Left cardiac atrium (tissue), 4 donors: ENCODE data around the gene CCDC43. TPM values are rescaled to one million over a fixed set of nuclear protein-coding genes. Genes with fewer than 3 reads are reported as not detected.
"Not testable (repeated sequence)": the region's sequence is repeated elsewhere in the genome, so short reads cannot be mapped to it uniquely, and the experiment has no call there.

ENCODE experiments used
- ATAC-seq, 2 donors: fragments of 200-7000 bp; cut with Tn5 transposase; one replicate each; pipeline ENCODE4 v1.9.1; 2020; ENCODE audit warnings: mild to moderate bottlenecking in 2 of 2, moderate library complexity in 2 of 2
- DNase-seq: peaks from one replicate; pipeline ENCODE4 v3.0.0-alpha.2; 2020
- intact Hi-C, 2 donors: fragments of 100-400 bp; cut with DNase I; formaldehyde crosslinking; loops; one replicate each; pipeline versions ENCODE4 v1.14.1 to v1.15.1; 2022 to 2023
- total RNA-seq, 2 donors: library from RNA; stranded (reverse); fragmentation: NEBNext Ultra II Directional; extraction: Animal tissue kit (Norgen Biotek cat#: 25700); gene quantifications; one replicate each; pipeline ENCODE4 v1.2.1, GENCODE V29; 2021
- donor health status: DM: no; HTN: yes; CAD: no.
- donor health status: DM: no; HTN: yes; CAD: no; lungs with severe emphysema.
- donor health status: DM: yes; HTN: yes; CAD: no.
- donor health status: Dilated cardiomyopathy.

CCDC43 gene
- total RNA-seq, 2 donors from 2014 or later: 20.3 to 23.7 TPM

DNA sequence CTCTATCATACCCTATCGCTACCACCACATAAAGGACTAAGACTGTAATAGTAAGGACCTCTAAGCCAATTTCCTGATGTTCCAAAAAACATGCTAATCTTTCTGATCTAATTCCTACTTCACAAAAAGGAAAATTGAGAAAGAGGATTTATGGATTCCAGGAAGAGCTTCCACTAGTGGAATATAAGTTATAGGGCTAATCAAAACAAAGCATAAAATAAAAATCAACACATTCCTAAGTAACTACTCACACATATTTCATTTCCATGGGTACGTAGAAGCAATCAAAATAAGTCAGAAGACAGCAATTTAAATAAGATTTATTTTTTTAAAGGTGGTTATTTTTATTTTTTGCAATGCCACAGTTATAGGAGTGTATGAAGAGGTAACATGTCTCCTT is 12.4 kb downstream of the CCDC43 start:
- ATAC-seq (no peak), DNase-seq (no peak)
- intact Hi-C loops: no loop called here

DNA sequence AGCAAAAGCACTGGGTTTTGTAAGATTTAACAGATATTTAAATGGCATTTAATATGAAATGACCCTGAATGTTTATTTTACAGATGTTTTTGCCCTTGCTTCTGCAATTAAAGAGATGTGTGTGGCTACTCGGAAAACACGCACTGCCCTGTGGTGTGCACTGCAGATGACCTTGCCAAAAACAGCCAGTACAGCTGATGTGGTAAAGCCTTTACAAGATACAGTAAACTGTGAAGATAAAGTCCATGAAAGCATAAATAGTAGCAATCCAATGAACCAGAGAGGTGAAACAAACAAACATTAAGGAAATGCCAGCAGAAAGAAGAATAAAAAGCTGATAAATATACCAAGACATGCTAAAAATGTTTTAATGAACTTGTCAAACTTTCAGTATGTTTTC is 15.7 kb downstream of the CCDC43 start:
- ATAC-seq (no peak), DNase-seq (no peak)
- intact Hi-C loops: no loop called here

DNA sequence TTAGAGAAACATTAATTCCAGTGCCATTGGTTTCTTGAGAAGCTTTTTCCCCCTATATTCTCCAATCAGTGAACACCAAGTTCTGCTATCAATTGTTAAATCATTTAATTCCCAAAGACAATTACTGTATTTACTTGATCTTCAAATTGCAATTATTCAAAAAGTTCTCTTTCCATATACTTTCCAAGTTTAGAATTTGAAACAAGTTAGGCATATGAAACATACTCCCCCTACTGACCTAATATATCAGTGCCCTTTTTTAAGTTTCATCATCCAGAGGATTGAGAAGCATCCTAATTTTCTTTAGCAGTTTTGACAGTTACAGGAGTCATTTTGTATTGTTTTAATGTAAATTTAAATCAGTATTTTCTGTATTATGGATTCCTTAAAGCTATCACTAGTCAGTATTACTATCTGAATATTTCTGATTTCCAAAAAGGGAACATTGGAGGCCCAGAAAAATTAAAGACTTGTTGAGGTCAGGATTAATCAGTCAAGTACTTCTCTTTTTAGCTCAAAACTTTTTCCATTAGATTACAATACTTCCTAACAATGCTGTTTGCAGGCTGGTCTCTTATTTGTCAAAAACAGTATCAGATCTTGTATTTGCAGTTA is 17.0 kb downstream of the CCDC43 start:
- DNase-seq: no peak
- intact Hi-C loops: no loop called here
- ATAC-seq: no peak

GRCh38 chr17:44666006-44666405 is 23.6 kb downstream of the CCDC43 start:
- no peak for ATAC-seq
- intact Hi-C loops: no loop called here
- no peak for DNase-seq

GRCh38 chr17:44664867-44665266 is 24.7 kb downstream of the CCDC43 start:
- ATAC-seq: no peak
- intact Hi-C loops: no loop called here
- no peak for DNase-seq

GRCh38 chr17:44663095-44663494 is 26.5 kb downstream of the CCDC43 start:
- DNase-seq: no peak
- intact Hi-C loops: no loop called here
- ATAC-seq: no peak

DNA sequence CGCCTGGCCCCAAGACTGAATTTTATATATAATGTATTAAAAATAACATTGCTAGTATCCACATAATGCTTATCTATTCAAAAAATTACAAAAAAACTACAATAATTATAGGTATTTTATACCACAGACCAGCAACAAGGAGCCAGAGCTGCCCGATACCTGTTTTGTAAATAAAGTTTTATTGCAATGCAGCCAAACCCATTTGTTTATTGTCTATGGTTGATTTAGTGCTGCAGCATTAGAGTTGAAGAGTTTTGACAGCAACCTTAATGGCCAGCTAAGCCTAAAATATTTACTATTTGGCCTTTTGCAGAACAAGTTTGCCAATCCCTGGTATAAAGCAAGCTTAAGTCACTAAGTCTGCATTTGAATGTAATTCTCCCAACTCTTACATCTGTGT is 27.7 kb downstream of the CCDC43 start:
- ATAC-seq: no peak
- intact Hi-C loops: no loop called here
- no peak for DNase-seq

DNA sequence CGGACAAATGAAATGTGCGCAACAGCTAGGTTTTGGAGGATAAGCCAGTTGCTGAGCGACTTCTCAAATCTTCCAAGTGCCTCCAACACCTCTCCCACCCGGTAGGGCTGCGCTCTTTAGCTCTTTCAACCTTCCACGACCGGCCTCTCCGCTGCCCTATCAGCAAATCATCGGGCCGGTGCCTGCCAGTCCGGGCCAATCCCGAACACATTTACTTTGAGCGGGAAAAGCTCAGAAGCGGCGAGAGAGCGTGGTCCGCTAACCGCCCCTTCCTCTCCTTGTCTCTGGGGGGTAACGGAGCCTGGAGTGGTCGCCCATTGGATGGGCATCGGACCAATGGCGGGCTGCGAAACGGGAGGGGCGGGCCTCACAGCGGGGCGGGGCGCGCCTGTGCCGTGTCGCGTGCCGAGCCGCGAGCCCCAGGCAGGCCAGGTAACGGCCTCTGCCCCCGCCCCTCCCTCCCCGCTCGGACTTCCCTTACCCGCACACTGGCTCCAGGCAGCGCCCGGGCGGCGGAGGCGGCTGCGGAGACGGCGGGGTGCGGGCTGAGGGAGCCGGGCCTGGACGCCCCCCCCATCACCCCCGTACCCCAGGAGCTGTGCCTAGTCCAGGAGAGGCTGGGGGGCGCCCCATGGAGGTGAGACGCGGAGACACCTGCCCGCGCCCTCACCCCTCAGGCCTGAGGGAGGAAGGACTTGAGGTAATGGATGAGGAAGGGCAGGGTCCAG is 33.4 kb downstream of the CCDC43 start, which contains the start of gene MEIOC:
Gene MEIOC, plus strand, starts transcription at position 486 of the 728 bp plus-strand sequence. Its CDS starts 146 bp downstream, at position 632.
- intact Hi-C loops: no loop called here
- DNase-seq: no peak
- ATAC-seq: peak; percentile 30 to 55

DNA sequence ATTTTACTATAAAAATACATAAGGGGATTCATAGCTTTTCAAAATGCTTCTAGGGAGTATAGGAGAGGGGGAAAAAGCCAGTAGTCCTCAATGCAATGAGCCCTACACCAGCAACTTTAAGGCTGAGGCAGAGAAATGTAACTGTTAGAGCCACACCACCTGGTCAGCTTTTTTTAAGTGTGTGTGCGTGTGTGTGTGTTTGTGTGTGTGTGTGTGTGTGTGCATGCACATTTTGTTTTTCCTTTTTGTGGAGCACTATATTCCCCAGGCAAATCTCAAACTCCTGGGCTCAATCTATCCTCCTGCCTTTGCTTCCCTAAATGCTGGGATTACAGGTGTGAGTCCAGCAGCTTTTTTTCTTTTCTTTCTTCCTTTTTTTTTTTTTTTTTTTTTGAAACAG is 35.6 kb downstream of the CCDC43 start:
- intact Hi-C loops: no loop called here
- DNase-seq: no peak
- no peak for ATAC-seq

DNA sequence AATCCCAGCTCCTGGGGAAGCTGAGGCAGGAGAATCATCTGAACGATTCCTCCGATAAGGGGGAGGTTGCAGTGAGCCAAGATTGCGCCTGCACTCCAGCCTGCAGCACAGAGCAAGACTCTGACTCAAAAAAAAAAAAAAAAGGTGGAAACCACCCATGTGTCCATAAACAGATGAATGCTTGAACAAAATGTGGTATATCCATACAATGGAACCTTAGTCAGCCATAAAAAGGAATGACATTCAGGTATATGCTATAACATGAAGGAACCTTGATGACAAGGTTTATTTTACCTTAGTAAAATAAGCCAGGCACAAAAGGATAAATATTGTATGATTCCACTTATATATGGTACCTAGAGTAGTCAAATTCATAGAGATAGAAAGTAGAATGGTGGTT is 36.2 kb downstream of the CCDC43 start:
- DNase-seq: no peak
- intact Hi-C loops: no loop called here
- ATAC-seq: no peak

DNA sequence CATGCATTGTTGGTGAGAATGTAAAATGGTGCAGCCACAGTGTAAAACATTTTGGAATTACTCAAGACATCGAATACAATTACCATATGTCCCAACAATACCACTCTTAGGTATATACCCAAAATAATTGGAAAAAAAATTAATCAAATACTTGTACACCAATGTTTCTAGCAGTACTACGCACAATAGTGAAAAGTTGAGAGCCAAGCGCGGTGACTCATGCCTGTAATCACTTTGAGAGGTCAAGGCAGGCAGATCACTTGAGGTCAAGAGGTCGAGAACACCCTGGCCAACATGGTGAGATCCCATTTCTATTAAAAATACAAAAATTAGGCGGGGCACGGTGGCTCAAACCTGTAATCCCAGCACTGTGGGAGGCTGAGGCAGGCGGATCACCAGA is 36.8 kb downstream of the CCDC43 start:
- ATAC-seq (no peak), DNase-seq (no peak)
- intact Hi-C loops: no loop called here

GRCh38 chr17:44651228-44651627 is 38.3 kb downstream of the CCDC43 start:
- no peak for ATAC-seq
- no peak for DNase-seq

GRCh38 chr17:44648963-44649362 is 40.6 kb downstream of the CCDC43 start:
- no peak for ATAC-seq
- no peak for DNase-seq
- intact Hi-C loops: no loop called here

More at GRCh38 chr17:44651228-44651627, 38.3 kb downstream of the CCDC43 start:
- intact Hi-C loops: no loop called here

- no peak for DNase-seq
- intact Hi-C loops: no loop called here
- ATAC-seq: no peak
Measured at GRCh38 chr17:44647736-44648135, 41.8 kb downstream of the CCDC43 start.

GRCh38 chr17:44646280-44646679 is 43.3 kb downstream of the CCDC43 start:
- no peak for DNase-seq
- ATAC-seq: no peak
- intact Hi-C loops: no loop called here

DNA sequence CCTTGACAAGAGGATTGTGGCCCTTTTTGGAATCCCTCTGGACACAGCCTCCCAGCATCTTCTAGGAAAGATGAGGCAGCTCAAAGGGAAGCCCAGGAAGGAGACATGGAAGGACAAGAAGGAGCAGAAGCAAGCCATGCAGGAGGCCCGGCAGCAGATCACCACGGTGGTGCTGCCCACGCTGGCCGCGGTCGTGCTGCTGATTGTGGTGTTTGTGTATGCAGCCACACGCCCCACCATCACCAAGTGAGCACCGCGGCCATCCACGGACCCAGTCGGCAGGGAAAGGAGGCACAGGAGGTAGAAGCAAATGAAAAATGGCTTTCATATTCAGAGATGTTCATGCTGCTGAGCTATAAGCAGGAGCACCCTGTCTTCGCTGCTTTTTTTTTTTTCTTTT is 44.2 kb downstream of the CCDC43 start:
- intact Hi-C loops: no loop called here
- ATAC-seq (no peak), DNase-seq (no peak)

DNA sequence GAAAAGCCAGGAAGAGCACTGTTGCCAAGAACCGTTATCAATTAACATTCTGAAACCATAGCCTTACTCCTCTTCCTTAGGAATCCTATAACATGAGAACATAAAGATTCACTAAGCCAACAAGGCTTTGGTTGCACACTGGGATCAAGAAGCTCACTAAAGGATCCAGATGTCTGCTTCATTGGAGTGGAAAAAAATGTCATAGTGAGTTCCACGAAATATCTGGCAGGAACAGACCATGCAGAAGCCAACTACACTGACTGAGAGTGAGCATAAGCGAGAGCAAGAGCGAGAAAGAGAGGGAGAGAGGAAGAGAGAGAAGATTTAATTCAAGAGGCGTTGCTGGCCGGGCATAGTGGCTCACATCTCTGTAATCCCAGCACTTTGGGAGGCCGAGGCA is 46.7 kb downstream of the CCDC43 start:
- DNase-seq (no peak), ATAC-seq (peak; percentile 40 to 71)
- intact Hi-C loops: no loop called here

GRCh38 chr17:44637066-44637465 is 52.5 kb downstream of the CCDC43 start:
- DNase-seq (no peak), ATAC-seq (no peak)
- intact Hi-C loops: loop anchor here in 1 of 2 donors (5.0 kb wide), 1 partner anchor 105 kb away; no protein-coding TSS in a partner anchor

DNA sequence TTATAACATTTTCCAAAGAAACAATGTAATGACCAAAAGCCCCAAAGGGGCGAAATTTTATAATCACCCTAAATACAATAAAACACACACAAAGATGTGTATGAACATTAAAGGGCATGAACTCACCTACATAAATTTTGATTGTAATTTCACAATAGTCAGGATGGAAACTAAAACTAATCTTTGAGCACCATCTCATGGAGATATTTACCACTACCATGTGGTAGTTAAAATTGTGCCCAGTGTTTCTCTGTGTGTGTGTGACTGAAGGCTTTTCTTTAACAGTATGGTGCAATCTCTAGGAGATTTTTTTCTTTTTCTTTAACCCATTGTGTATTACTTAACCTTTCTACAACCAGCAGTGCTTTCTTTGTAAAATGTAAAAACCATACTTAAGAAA is 53.0 kb downstream of the CCDC43 start:
- intact Hi-C loops: loop anchor here (1.0 to 5.0 kb wide), 2 partner anchors 103 to 104 kb away; no protein-coding TSS in a partner anchor
- DNase-seq (no peak), ATAC-seq (peak; percentile 68 to 76)

DNA sequence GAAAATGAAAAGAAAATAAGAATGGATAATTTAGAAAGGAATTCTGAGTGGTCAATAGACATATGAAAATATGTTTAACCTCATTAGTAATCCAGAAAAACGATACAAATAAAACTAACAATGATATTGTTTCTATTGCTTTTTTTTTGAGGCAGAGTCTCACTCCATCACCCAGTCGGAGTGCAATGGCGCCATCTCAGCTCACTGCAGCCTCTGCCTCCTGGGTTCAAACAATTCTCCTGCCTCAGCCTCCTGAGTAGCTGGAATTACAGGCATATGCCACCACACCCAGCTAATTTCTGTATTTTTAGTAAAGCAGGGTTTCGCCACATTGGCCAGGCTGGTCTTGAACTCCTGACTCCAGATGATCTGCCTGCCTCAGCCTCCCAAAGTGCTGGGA is 55.2 kb downstream of the CCDC43 start:
- ATAC-seq, DNase-seq, intact Hi-C loops: not testable (repeated sequence)

GRCh38 chr17:44633998-44634397 is 55.6 kb downstream of the CCDC43 start:
- DNase-seq: no peak
- no peak for ATAC-seq
- intact Hi-C loops: no loop called here
